Heart left ventricle (tissue), 13 donors: Measurements from ENCODE around the gene EPHA1.

Experiments
- CTCF ChIP-seq, 12 donors: fragments of 200-600 bp; sonication (generic) in 4 of 12; IDR thresholded peaks; one replicate each; pipeline versions ENCODE4 v1.5.0 to v1.8.0; 2018 to 2022; ENCODE audit warnings: antibody characterized with exemption in 12 of 12, mild to moderate bottlenecking in 5 of 12
- POLR2A ChIP-seq, 2 donors: fragments of 450-650 bp; IDR thresholded peaks; one replicate each; pipeline ENCODE4 v1.6.1; 2017; ENCODE audit warnings: antibody characterized with exemption in 2 of 2, mild to moderate bottlenecking in 2 of 2, moderate library complexity in 2 of 2
- donor health status: ischemic (EF 13 %, LVEDD 7.1; RV severe dilation, severe dysfunction).
- donor health status: DM: no; HTN: yes; CAD: no.
- donor health status: DM: no; HTN: no; CAD: no.
- donor health status: ischemic (EF 25% LVEDD 6.9; RV normal size, moderate dysfunction).
- donor health status: ischemic (EF 25% LVEDD 5.7; RV mildly dilated, moderate dysfunction).
- donor health status: ischemic (EF 35%, LVEDD 5.7; RV mildly dilated, moderate dysfunction).
- donor health status: nonischemic (EF 11% LVEDD 7.7; RV severe dilation, severe dysfunction).
- donor health status: DM: yes; HTN: yes; CAD: no.
- donor health status: PGD.
- donor health status: ischemic (EF 29% LVEDD 5.4; RV normal size, mild dysfunction).
- donor health status: nonischemic (EF 23%, LVEDD 6.1; RV moderate dilation, normal function).

GRCh38 chr7:143384148-143384547 lies 24.5 kb downstream of the EPHA1 start:
- TF ChIP-seq POLR2A (IDR thresholded peaks at IDR 0.05) (no peak), CTCF (IDR thresholded peaks at IDR 0.05) (no peak)
